H54 (cell line): ENCODE measurements around the gene RNF113B.

Experiments used
- DNase-seq: peaks from one replicate; pipeline ENCODE4 v3.0.0; 2011; ENCODE audit warnings: low spot score, mixed read lengths; ENCODE audit not compliant: insufficient read length
- FAIRE-seq: peaks from 3 replicates; lab custom pipeline; 2011; peaks lifted over from hg19 to GRCh38; lab: Jason Lieb, UNC
- POLR2A ChIP-seq: IDR thresholded peaks from 2 replicates; pipeline ENCODE4 v1.6.1; 2011; ENCODE audit warnings: low read depth, mild to moderate bottlenecking, low read length

Gene RNF113B

GRCh38 chr13:98150832-98151479, 26.1 kb downstream of the RNF113B start:
- no peak for TF ChIP-seq POLR2A
- DNase-seq (no peak), FAIRE-seq (no peak)

- no peak for TF ChIP-seq POLR2A
- DNase-seq (no peak), FAIRE-seq (no peak)
Measured at GRCh38 chr13:98147521-98147920, 29.5 kb downstream of the RNF113B start.

GRCh38 chr13:98144801-98145350, 32.2 kb downstream of the RNF113B start:
- no peak for DNase-seq
- no peak for TF ChIP-seq POLR2A
- peak; percentile 70 for FAIRE-seq

- no peak for DNase-seq
- no peak for FAIRE-seq
- no peak for TF ChIP-seq POLR2A
Measured at GRCh38 chr13:98144027-98144741, 32.9 kb downstream of the RNF113B start.

GRCh38 chr13:98143601-98144026, 33.5 kb downstream of the RNF113B start:
- no peak for FAIRE-seq
- DNase-seq = peak; percentile 50
- TF ChIP-seq POLR2A = no peak

GRCh38 chr13:98143157-98143553, 33.9 kb downstream of the RNF113B start:
- no peak for TF ChIP-seq POLR2A
- DNase-seq (peak; percentile 69), FAIRE-seq (no peak)

GRCh38 chr13:98142380-98143156, 34.5 kb downstream of the RNF113B start, which contains the start of gene FARP1:
TSS of gene FARP1 (plus strand) at chr13:98143094. CDS start at chr13:98213243, 70,149 bp downstream.
- TF ChIP-seq POLR2A = peak; percentile 74
- FAIRE-seq (no peak), DNase-seq (peak; percentile 83)

- FAIRE-seq (no peak), DNase-seq (no peak)
- no peak for TF ChIP-seq POLR2A
Measured at GRCh38 chr13:98141509-98142379, 35.3 kb downstream of the RNF113B start.

- FAIRE-seq = no peak
- no peak for TF ChIP-seq POLR2A
- no peak for DNase-seq
Measured at GRCh38 chr13:98141091-98141490, 36.0 kb downstream of the RNF113B start.

GRCh38 chr13:98134901-98135300, 42.2 kb downstream of the RNF113B start:
- DNase-seq = no peak
- FAIRE-seq = no peak
- no peak for TF ChIP-seq POLR2A

- FAIRE-seq (no peak), DNase-seq (no peak)
- TF ChIP-seq POLR2A = no peak
Measured at GRCh38 chr13:98133946-98134345, 43.1 kb downstream of the RNF113B start.

GRCh38 chr13:98129059-98129746, 47.9 kb downstream of the RNF113B start:
- no peak for DNase-seq
- FAIRE-seq = peak; percentile 65
- TF ChIP-seq POLR2A = no peak
